ENCODE measurements around the gene MYL1. TPM values are rescaled to one million over a fixed set of nuclear protein-coding genes. Genes with fewer than 3 reads are reported as not detected.

The MYL1 gene
- total RNA-seq, 2 experiments from 2014 or later, result not detected

GRCh38 chr2:210259687-210260086, 55.3 kb downstream of the MYL1 start:
- POLR2A ChIA-PET, result no interaction called here
- Mint-ChIP-seq H3K4me3 (no peak overlapping the region), H3K27me3 (peaks cover 1% of the 10 kb centered on the region), H3K4me1 (ENCODE audit: low read depth) (no peaks in the 10 kb centered on the region), H3K27ac (no peak overlapping the region), H3K36me3 (no peaks in the 10 kb centered on the region), H3K9me3 (no peaks in the 10 kb centered on the region)
- DNase-seq, result no peak
- CTCF ChIA-PET, result no interaction called here
- intact Hi-C loops (cut with micrococcal nuclease), result no loop called here

- H3K4me3 Mint-ChIP-seq, result no peak overlapping the region
- DNase-seq, result no peak
- intact Hi-C loops (cut with micrococcal nuclease), result no loop called here
- no peaks in the 10 kb centered on the region for H3K36me3 Mint-ChIP-seq
- no peaks in the 10 kb centered on the region for H3K9me3 Mint-ChIP-seq
- no peaks in the 10 kb centered on the region for H3K4me1 Mint-ChIP-seq (ENCODE audit: low read depth)
- ChIA-PET CTCF (no interaction called here), POLR2A (no interaction called here)
- H3K27me3 Mint-ChIP-seq, result no peaks in the 10 kb centered on the region
- no peak overlapping the region for H3K27ac Mint-ChIP-seq
Observed at GRCh38 chr2:210252699-210253606, 62.0 kb downstream of the MYL1 start.

GRCh38 chr2:210250622-210251021, 64.4 kb downstream of the MYL1 start:
- no peaks in the 10 kb centered on the region for H3K4me1 Mint-ChIP-seq (ENCODE audit: low read depth)
- no peak overlapping the region for H3K27ac Mint-ChIP-seq
- intact Hi-C loops (cut with micrococcal nuclease), result no loop called here
- peaks cover 1% of the 10 kb centered on the region for H3K27me3 Mint-ChIP-seq
- no peaks in the 10 kb centered on the region for H3K9me3 Mint-ChIP-seq
- POLR2A ChIA-PET, result no interaction called here
- CTCF ChIA-PET, result no interaction called here
- H3K36me3 Mint-ChIP-seq, result no peaks in the 10 kb centered on the region
- DNase-seq, result no peak
- no peak overlapping the region for H3K4me3 Mint-ChIP-seq

Other genes starting within 250 kb of the MYL1 start
- 1 to 10 TPM; 4.0 to 4.6 TPM for gene KANSL1L, start 143.8 kb downstream of the MYL1 start, total RNA-seq
- not detected for gene ACADL, start 89.7 kb downstream of the MYL1 start, total RNA-seq
- 10 to 100 TPM; 39.1 to 42.9 TPM for gene LANCL1, start 161.6 kb upstream of the MYL1 start, total RNA-seq
- gene CPS1, start 241.4 kb upstream of the MYL1 start, total RNA-seq, result 1 to 10 TPM; 1.7 TPM